Endothelial cell of umbilical vein (primary cell): ENCODE results near the gene AFF4. TPM values are rescaled to one million over a fixed set of nuclear protein-coding genes. Genes with fewer than 3 reads are reported as not detected.

Experiments used
- BruUV-seq: library from RNA; stranded (reverse); fragments of 400-500 nt; replicated peaks from 2 replicates; lab custom pipeline; 2021; lab: Mats Ljungman, UMichigan
- CTCF ChIA-PET: fragments of 300-600, 350-600 bp; sonication (Branson Sonifier 250); formaldehyde crosslinking; loops from one replicate; lab custom pipeline; 2021; ENCODE audit warnings: antibody characterized with exemption, inconsistent platforms; lab: Charles Lee
- POLR2A ChIA-PET: fragments of 300-600, 350-600 bp; sonication (Branson Sonifier 250); formaldehyde crosslinking; loops from one replicate; lab custom pipeline; 2021; ENCODE audit warnings: antibody characterized with exemption, inconsistent platforms; lab: Charles Lee
- DNase-seq: peaks from one replicate; pipeline ENCODE4 v3.0.0-alpha.2; 2011; ENCODE audit warnings: low read depth, low spot score
- FAIRE-seq: peaks from 2 replicates; lab custom pipeline; 2011; peaks lifted over from hg19 to GRCh38; lab: Jason Lieb, UNC
- H2AFZ ChIP-seq: 2 replicates; pipeline ENCODE4 v1.6.0; 2012; ENCODE audit warnings: low read depth, low read length, control low read depth, inconsistent platforms
- H3K27ac ChIP-seq: 2 replicates; pipeline ENCODE4 v1.5.1; 2011; ENCODE audit warnings: low read depth, mild to moderate bottlenecking, control low read depth, low read length, moderate library complexity; ENCODE audit not compliant: insufficient read depth
- H3K27me3 ChIP-seq, 2 experiments: 2 replicates each; pipeline versions ENCODE4 v1.6.0 to v1.6.1; 2011; ENCODE audit warnings: low read length in 2 of 2, mixed read lengths in 1 of 2; ENCODE audit not compliant: control insufficient read depth in 2 of 2, insufficient read depth in 2 of 2
- H3K36me3 ChIP-seq, 2 experiments: 2 replicates in 1 of 2; 3 replicates in 1 of 2; pipeline ENCODE4 v1.5.1; 2011; ENCODE audit warnings: low read length in 2 of 2, mild to moderate bottlenecking in 1 of 2, moderate library complexity in 1 of 2; ENCODE audit not compliant: control insufficient read depth in 2 of 2, insufficient read depth in 2 of 2; ENCODE audit errors: extremely low read depth in 1 of 2
- H3K4me1 ChIP-seq: 3 replicates; pipeline ENCODE4 v1.5.1; 2011; ENCODE audit warnings: mild to moderate bottlenecking, low read length; ENCODE audit not compliant: control insufficient read depth, insufficient read depth; ENCODE audit errors: extremely low read depth
- H3K4me2 ChIP-seq: 2 replicates; pipeline ENCODE4 v1.6.1; 2011; ENCODE audit warnings: low read length, control low read depth, mixed read lengths; ENCODE audit not compliant: insufficient read depth
- H3K4me3 ChIP-seq, 3 experiments: fragments of 200-600 bp in 1 of 3; sonication (generic), shearing (Covaris generic) in 1 of 3; replicated peaks in 1 of 3; 2 replicates each; pipeline ENCODE4 v1.5.1; 2011 to 2016; ENCODE audit warnings: control low read depth in 3 of 3, low read length in 3 of 3, mild to moderate bottlenecking in 2 of 3, inconsistent platforms in 1 of 3, low read depth in 1 of 3, moderate library complexity in 1 of 3; ENCODE audit not compliant: insufficient read depth in 1 of 3
- H3K79me2 ChIP-seq: 2 replicates; pipeline ENCODE4 v1.6.0; 2012; ENCODE audit warnings: low read length, inconsistent platforms; ENCODE audit not compliant: control insufficient read depth, insufficient read depth
- H3K9ac ChIP-seq: replicated peaks from 2 replicates; pipeline ENCODE3; 2011; ENCODE audit warnings: low read length, control low read depth; ENCODE audit not compliant: insufficient read depth; ENCODE audit errors: extremely low read depth
- H3K9me1 ChIP-seq: replicated peaks from 3 replicates; pipeline ENCODE4 v1.6.0; 2011; ENCODE audit warnings: mild to moderate bottlenecking, low read length; ENCODE audit not compliant: control insufficient read depth, insufficient read depth; ENCODE audit errors: extremely low read depth
- H3K9me3 ChIP-seq: replicated peaks from 2 replicates; pipeline ENCODE4 v1.5.1; 2012; ENCODE audit warnings: low read length, inconsistent platforms; ENCODE audit not compliant: control insufficient read depth, insufficient read depth
- H4K20me1 ChIP-seq: replicated peaks from 2 replicates; pipeline ENCODE3; 2011; ENCODE audit warnings: mild to moderate bottlenecking, low read length; ENCODE audit not compliant: control insufficient read depth, insufficient read depth; ENCODE audit errors: extremely low read depth
- EZH2 ChIP-seq: IDR thresholded peaks from 2 replicates; pipeline ENCODE4 v1.6.1; 2012; ENCODE audit warnings: borderline replicate concordance, low read depth, mild to moderate bottlenecking, moderate library complexity, low read length, inconsistent platforms; ENCODE audit not compliant: severe bottlenecking
- FOS ChIP-seq: IDR thresholded peaks from 2 replicates; pipeline ENCODE4 v1.6.1; 2011; ENCODE audit warnings: mild to moderate bottlenecking, low read length, moderate library complexity, borderline replicate concordance; ENCODE audit not compliant: insufficient read depth
- JUN ChIP-seq: IDR thresholded peaks from 2 replicates; pipeline ENCODE4 v1.6.1; 2011; ENCODE audit warnings: borderline replicate concordance, low read depth; ENCODE audit not compliant: insufficient read length, insufficient read depth
- POLR2A ChIP-seq: IDR thresholded peaks from 2 replicates; pipeline ENCODE4 v1.6.1; 2012; ENCODE audit warnings: low read depth, mild to moderate bottlenecking, control low read depth, low read length
- dilution Hi-C: fragments of 300-500 bp; cut with MboI; formaldehyde crosslinking; loops from one replicate; pipeline ENCODE4 v1.15.0; 2019; ENCODE audit warnings: low sequenced_read_pairs; ENCODE audit not compliant: extremely low pct_ligation_motif_present
- intact Hi-C: fragments of 100-400 bp; cut with micrococcal nuclease; formaldehyde crosslinking; loops from one replicate; pipeline ENCODE4 v1.10.0; 2022
- polyA plus RNA-seq, 4 experiments: library from polyadenylated mRNA; depleted of rRNA in 3 of 4; stranded (reverse) in 3 of 4; unstranded in 1 of 4; fragments of >200 nt; gene quantifications; 2 replicates each; pipeline versions ENCODE4 v1.2.1 to v1.2.3, GENCODE V29; 2011 to 2012; ENCODE audit warnings: missing spikeins in 1 of 4
- total RNA-seq: library from RNA; stranded (reverse); gene quantifications from 2 replicates; pipeline ENCODE4 v1.2.3, GENCODE V29; 2021
- TF ChIP-seq, protein P1 (sequence below), 2 donors: IDR thresholded peaks; 1 replicate in 1 of 2; 2 replicates in 1 of 2; pipeline ENCODE4 v1.5.1; 2011; ENCODE audit warnings: low read length in 2 of 2, mild to moderate bottlenecking in 2 of 2, moderate library complexity in 2 of 2, control low read depth in 1 of 2, inconsistent platforms in 1 of 2, low read depth in 1 of 2; ENCODE audit not compliant: insufficient read depth in 1 of 2; ENCODE audit errors: extremely low read depth in 1 of 2
- TF ChIP-seq, protein P2 (sequence below): IDR thresholded peaks from 2 replicates; pipeline ENCODE4 v1.6.1; 2011; ENCODE audit not compliant: insufficient read depth, insufficient read length

The AFF4 gene
- total and polyA plus RNA-seq, 2 donors (not counting 3 experiments of a cell fraction or from before 2014, with no cell fraction given) = 27.0 to 88.3 TPM

DNA sequence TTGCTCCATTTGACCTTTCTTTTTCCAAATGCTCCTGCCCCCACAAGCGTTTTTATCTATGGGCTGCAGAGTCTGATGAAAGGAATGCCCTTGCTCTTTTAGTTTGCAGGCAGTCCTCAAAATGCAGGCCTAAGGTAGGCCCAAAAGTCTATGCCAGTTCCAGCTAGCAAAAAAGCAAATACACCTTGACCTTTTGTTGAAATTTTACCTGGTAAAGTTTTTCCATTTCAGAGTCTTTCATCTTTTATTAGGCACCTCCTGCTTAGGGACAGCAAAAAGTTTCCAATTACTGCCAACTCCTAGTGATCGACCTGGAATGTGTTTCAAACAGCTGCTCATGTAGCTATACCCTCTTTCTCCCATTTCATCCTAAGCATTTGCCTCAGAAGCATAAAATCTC lies 92.6 kb downstream of the AFF4 start:
- H3K79me2 ChIP-seq = peaks cover 10% of the 10 kb centered on the region
- no peak overlapping the region for H2AFZ ChIP-seq
- no peaks in the 10 kb centered on the region for H3K9me1 ChIP-seq
- H3K27me3 ChIP-seq = no peaks in the 10 kb centered on the region
- DNase-seq = no peak
- no peak for FAIRE-seq
- H3K4me3 ChIP-seq = no peak overlapping the region
- CTCF ChIA-PET = interaction anchor here (0.9 kb wide), 1 partner anchor 12 kb away, joined by 3 read pairs; no protein-coding TSS in a partner anchor
- H3K4me2 ChIP-seq = no peak overlapping the region
- no peaks in the 10 kb centered on the region for H4K20me1 ChIP-seq
- H3K9me3 ChIP-seq = no peaks in the 10 kb centered on the region
- BruUV-seq = no TSS peak
- peaks cover 2 to 3% of the 10 kb centered on the region in 2 experiments for H3K36me3 ChIP-seq
- dilution Hi-C loops (no loop called here), intact Hi-C loops (no loop called here)
- H3K27ac ChIP-seq = no peak overlapping the region
- POLR2A ChIA-PET = no interaction called here
- peaks cover 9% of the 10 kb centered on the region for H3K4me1 ChIP-seq
- H3K9ac ChIP-seq = no peak overlapping the region
- TF ChIP-seq JUN = no peak
- no peak for TF ChIP-seq FOS
- TF ChIP-seq POLR2A = no peak
- TF ChIP-seq, protein P1, sequence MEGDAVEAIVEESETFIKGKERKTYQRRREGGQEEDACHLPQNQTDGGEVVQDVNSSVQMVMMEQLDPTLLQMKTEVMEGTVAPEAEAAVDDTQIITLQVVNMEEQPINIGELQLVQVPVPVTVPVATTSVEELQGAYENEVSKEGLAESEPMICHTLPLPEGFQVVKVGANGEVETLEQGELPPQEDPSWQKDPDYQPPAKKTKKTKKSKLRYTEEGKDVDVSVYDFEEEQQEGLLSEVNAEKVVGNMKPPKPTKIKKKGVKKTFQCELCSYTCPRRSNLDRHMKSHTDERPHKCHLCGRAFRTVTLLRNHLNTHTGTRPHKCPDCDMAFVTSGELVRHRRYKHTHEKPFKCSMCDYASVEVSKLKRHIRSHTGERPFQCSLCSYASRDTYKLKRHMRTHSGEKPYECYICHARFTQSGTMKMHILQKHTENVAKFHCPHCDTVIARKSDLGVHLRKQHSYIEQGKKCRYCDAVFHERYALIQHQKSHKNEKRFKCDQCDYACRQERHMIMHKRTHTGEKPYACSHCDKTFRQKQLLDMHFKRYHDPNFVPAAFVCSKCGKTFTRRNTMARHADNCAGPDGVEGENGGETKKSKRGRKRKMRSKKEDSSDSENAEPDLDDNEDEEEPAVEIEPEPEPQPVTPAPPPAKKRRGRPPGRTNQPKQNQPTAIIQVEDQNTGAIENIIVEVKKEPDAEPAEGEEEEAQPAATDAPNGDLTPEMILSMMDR (IDR thresholded peaks at IDR 0.05; ENCODE audit: extremely low read depth in 1 of 2, insufficient read depth in 1 of 2, low read depth in 1 of 2, low read length in 2 of 2) = no peak
- TF ChIP-seq EZH2 = no peak
- TF ChIP-seq, protein P2, sequence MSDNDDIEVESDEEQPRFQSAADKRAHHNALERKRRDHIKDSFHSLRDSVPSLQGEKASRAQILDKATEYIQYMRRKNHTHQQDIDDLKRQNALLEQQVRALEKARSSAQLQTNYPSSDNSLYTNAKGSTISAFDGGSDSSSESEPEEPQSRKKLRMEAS = no peak
